Testis (tissue), 3 donors: ENCODE results near the gene NOA1. TPM values are rescaled to one million over a fixed set of nuclear protein-coding genes. Genes with fewer than 3 reads are reported as not detected.

Experiments
- DNase-seq: peaks from one replicate; pipeline ENCODE4 v3.0.0-alpha.2; 2019
- H3K27ac ChIP-seq, 2 donors: fragments of 200-600 bp; sonication (generic); one replicate each; pipeline ENCODE4 v1.5.1; 2019
- H3K27me3 ChIP-seq: fragments of 200-600 bp; sonication (generic); one replicate; pipeline ENCODE4 v1.5.1; 2019
- H3K36me3 ChIP-seq: fragments of 200-600 bp; sonication (generic); one replicate; pipeline ENCODE4 v1.5.1; 2017; ENCODE audit warnings: low read depth; ENCODE audit errors: missing control alignments
- H3K4me1 ChIP-seq: fragments of 200-600 bp; sonication (generic); one replicate; pipeline ENCODE4 v1.5.1; 2019
- H3K4me3 ChIP-seq, 2 donors: fragments of 200-600 bp; sonication (generic); one replicate each; pipeline ENCODE4 v1.5.1; 2017 to 2019
- H3K9me3 ChIP-seq: fragments of 200-600 bp; sonication (generic); one replicate; pipeline ENCODE4 v1.5.1; 2017
- CTCF ChIP-seq, 3 experiments: fragments of 450-650 bp in 2 of 3; fragments of 200-600 bp in 1 of 3; sonication (generic) in 1 of 3; IDR thresholded peaks; one replicate each; pipeline ENCODE4 v1.5.1; 2016 to 2019; ENCODE audit warnings: antibody characterized with exemption in 3 of 3, mild to moderate bottlenecking in 2 of 3, moderate library complexity in 1 of 3
- POLR2A ChIP-seq: fragments of 450-650 bp; IDR thresholded peaks from one replicate; pipeline ENCODE4 v1.6.1; 2017; ENCODE audit warnings: antibody characterized with exemption, mild to moderate bottlenecking, moderate library complexity
- WGBS, 2 donors: methylation state at CpG; one replicate each; pipeline ENCODE4 v1.1.5; 2018; 5-methylcytosine and 5-hydroxymethylcytosine counted together
- intact Hi-C: fragments of 100-400 bp; cut with DNase I; formaldehyde crosslinking; loops from one replicate; pipeline ENCODE4 v1.15.1; 2023; ENCODE audit warnings: low total_unique reads
- polyA plus RNA-seq: library from polyadenylated mRNA; stranded (reverse); fragments of 350-450 nt; fragmentation: Illumina TruSeq; extraction: RNeasy Lipid Tissue Mini Kit (QIAGEN cat#74804); gene quantifications from one replicate; pipeline ENCODE4 v1.2.3, GENCODE V29; 2014; ENCODE audit warnings: low read depth, low replicate concordance; ENCODE audit not compliant: insufficient read depth
- total RNA-seq, 2 donors: library from RNA; depleted of rRNA; stranded (reverse); fragments of >200 nt; gene quantifications; one replicate each; pipeline ENCODE4 v1.2.3, GENCODE V29; 2016

Gene NOA1
- total and polyA plus RNA-seq, 3 donors from 2014 or later: 13.7 to 18.1 (median 16.9) TPM

- Histone ChIP-seq H3K36me3 (no peaks in the 10 kb centered on the region), H3K9me3 (no peaks in the 10 kb centered on the region), H3K27me3 (no peaks in the 10 kb centered on the region), H3K4me1 (peaks cover 16% of the 10 kb centered on the region), H3K4me3 (no peak overlapping the region), H3K27ac (no peak overlapping the region)
- TF ChIP-seq POLR2A (no peak), CTCF (IDR thresholded peaks at IDR 0.05) (no peak)
- WGBS, 2 donors: 92 to 95% methylated on average over 2 of the region's 2 CpGs
- DNase-seq: no peak
- intact Hi-C loops: no loop called here
Observed at GRCh38 chr4:56971383-56971782, 6.0 kb downstream of the NOA1 start.

GRCh38 chr4:56961107-56961500 lies 16.3 kb downstream of the NOA1 start:
- H3K4me3 ChIP-seq: no peak overlapping the region
- no peak for DNase-seq
- no peak overlapping the region for H3K27ac ChIP-seq
- no peaks in the 10 kb centered on the region for H3K4me1 ChIP-seq
- 94 to 98% methylated on average over 2 of the region's 2 CpGs for WGBS, 2 donors
- no peaks in the 10 kb centered on the region for H3K27me3 ChIP-seq
- intact Hi-C loops: no loop called here
- no peaks in the 10 kb centered on the region for H3K9me3 ChIP-seq
- TF ChIP-seq POLR2A (no peak), CTCF (IDR thresholded peaks at IDR 0.05) (no peak)
- no peaks in the 10 kb centered on the region for H3K36me3 ChIP-seq

- TF ChIP-seq CTCF (IDR thresholded peaks at IDR 0.05) (no peak), POLR2A (no peak)
- WGBS, 2 donors: 39 to 75% methylated on average over 1 of the region's 1 CpG
- intact Hi-C loops: no loop called here
- no peaks in the 10 kb centered on the region for H3K27me3 ChIP-seq
- no peak for DNase-seq
- H3K9me3 ChIP-seq: no peaks in the 10 kb centered on the region
- H3K4me1 ChIP-seq: no peaks in the 10 kb centered on the region
- no peak overlapping the region for H3K27ac ChIP-seq
- no peak overlapping the region for H3K4me3 ChIP-seq
- no peaks in the 10 kb centered on the region for H3K36me3 ChIP-seq
Observed at GRCh38 chr4:56959100-56959499, 18.3 kb downstream of the NOA1 start.

- intact Hi-C loops: no loop called here
- H3K4me3 ChIP-seq: no peak overlapping the region
Observed at GRCh38 chr4:56958111-56958517, 19.3 kb downstream of the NOA1 start.

More at GRCh38 chr4:56958111-56958517, 19.3 kb downstream of the NOA1 start:
- DNase-seq: peak; percentile 70
- Histone ChIP-seq H3K27ac (no peak overlapping the region), H3K9me3 (no peaks in the 10 kb centered on the region), H3K36me3 (no peaks in the 10 kb centered on the region), H3K4me1 (no peaks in the 10 kb centered on the region), H3K27me3 (no peaks in the 10 kb centered on the region)
- TF ChIP-seq POLR2A (no peak), CTCF (IDR thresholded peaks at IDR 0.05) (no peak)
- WGBS, 2 donors: 47 to 55% methylated on average over 7 of the region's 7 CpGs
